Suppressor macrophage treated with lipopolysaccharide for 4 hours (primary cell): Measurements from ENCODE around the gene USP20.

Experiments
- DNase-seq: peaks from one replicate; pipeline ENCODE4 v3.0.0-alpha.2; 2020

Gene USP20

DNA sequence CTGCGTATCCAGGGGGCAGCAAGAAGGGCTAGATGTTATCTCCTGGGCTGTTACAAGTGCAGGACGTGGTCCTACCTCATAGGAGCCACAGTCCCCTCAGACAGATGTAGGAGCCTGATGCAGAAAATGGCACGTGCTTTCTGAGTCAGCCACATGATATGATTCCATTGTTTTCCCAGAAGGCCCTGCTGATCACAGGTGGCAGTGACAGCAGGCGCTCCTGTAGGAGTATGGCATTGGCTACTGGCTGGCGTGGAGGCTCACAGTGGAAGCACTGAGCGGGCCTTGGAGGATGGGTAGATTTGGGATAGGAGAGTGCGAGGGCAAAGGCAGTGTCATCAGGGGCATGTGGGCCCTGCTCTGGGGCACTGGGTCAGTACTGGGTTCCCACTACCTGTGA, 21.9 kb downstream of the USP20 start:
- no peak for DNase-seq

GRCh38 chr9:129858167-129858962, 23.1 kb downstream of the USP20 start:
- DNase-seq, result no peak

GRCh38 chr9:129860653-129861446, 25.6 kb downstream of the USP20 start:
- DNase-seq, result no peak

DNA sequence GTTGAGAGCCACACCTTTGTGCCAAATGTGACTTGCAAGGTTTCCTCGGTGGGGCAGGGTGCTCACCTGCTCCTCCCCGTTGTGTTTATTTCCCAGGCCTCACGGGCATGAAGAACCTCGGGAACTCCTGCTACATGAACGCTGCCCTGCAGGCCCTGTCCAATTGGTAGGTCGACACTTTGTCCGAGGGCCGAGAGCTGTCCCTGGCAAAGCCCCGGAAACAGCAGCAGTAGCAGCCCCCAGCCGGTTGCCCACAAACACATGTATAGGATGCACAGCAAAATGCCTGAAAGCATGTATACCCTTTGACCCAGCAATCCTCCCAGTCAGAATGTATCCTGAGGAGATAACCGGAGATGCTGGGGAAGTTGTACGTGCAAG, 26.2 kb downstream of the USP20 start:
- no peak for DNase-seq

DNA sequence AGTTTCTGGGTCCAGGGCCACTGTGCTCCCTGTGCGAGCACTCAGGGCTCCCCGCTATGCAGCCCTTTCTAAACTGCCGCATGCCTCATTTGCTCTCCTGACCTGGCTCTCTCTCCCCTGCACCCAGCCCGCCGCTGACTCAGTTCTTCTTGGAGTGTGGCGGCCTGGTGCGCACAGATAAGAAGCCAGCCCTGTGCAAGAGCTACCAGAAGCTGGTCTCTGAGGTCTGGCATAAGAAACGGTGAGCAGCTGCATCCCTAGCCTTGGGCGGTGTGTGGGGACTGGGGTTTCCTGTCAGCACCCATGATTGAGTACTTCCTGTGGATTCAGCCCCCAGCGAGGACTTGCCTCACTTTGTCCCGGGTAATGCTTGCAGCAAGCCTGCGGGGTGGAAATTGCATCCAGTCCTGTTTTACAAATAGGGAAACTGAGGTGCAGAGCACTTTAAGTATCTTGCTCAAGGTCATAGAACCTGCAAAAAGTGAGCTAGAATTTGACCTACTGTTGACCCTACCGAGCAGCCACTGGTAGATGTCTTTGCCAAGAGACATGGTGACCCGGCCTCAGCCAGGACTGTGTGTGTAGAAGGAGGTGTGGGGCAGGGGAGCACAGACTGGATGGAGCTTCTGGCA, 27.9 kb downstream of the USP20 start:
- DNase-seq, result peak; percentile 12

DNA sequence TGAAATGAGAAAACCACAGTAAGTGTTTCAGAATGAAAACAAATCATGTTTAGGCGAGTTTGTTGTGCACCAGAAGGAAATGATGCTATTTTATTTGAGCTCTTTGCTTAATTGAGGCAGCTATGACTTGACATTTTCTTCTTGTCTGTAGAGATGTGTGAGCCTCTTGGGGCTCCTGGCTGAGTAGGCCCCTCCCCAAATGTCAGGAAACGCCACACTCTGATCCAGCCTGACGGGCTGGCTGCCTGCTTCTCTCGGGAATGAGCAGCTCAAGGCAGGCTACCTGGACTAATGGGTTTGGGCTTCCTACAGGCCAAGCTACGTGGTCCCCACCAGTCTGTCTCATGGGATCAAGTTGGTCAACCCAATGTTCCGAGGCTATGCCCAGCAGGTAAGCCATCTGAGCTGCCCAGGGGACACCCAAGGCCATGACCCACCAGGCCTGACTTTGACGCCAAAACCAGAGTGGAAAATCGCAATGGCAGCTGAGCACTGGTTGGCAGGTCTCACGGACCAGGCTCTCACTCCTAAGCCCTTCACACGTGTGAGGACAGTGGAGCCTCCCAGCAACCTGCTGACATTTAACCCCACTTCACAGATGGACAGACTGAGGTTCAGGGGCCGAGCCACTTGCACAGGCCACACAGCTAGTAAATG, 29.9 kb downstream of the USP20 start:
- DNase-seq, result no peak

GRCh38 chr9:129865668-129866320, 30.5 kb downstream of the USP20 start:
- DNase-seq, result no peak

DNA sequence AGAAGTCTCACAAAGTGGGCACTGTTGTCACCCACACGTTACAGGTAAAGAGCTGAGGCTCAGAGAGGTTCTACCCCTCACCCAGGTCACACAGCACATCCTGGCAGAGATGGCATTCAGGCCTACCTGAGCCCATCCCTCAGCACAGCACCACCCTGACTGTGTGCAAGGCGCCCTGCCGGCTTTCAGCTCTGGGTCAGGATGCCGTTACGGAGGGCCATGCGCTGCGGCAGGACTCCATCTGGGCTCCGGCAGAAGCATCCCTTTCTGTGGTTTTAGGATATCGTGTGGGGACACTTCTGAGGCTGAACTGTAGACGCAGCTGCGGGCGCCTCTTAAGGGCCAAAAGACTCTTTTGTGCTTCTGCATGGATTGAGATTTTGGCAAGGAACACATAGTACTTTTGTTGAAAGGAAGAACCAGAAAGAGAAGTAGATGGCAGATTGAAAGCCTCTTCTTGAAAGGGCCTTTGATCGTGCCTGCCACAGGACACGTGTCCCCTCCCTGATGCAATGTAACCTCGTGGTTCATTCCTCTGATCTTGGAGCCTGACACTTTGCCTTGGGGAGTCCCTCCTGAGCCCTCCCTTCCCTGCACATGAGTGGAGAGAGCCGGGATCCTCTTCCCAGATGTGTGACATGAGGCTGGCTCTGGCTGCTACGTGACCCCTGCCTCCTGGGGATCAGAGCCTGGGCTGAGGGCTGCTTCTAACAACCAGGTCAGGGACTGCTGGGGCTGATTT, 31.3 kb downstream of the USP20 start:
- peak; percentile 50 for DNase-seq

GRCh38 chr9:129867136-129868022, 32.1 kb downstream of the USP20 start:
- DNase-seq, result no peak

DNA sequence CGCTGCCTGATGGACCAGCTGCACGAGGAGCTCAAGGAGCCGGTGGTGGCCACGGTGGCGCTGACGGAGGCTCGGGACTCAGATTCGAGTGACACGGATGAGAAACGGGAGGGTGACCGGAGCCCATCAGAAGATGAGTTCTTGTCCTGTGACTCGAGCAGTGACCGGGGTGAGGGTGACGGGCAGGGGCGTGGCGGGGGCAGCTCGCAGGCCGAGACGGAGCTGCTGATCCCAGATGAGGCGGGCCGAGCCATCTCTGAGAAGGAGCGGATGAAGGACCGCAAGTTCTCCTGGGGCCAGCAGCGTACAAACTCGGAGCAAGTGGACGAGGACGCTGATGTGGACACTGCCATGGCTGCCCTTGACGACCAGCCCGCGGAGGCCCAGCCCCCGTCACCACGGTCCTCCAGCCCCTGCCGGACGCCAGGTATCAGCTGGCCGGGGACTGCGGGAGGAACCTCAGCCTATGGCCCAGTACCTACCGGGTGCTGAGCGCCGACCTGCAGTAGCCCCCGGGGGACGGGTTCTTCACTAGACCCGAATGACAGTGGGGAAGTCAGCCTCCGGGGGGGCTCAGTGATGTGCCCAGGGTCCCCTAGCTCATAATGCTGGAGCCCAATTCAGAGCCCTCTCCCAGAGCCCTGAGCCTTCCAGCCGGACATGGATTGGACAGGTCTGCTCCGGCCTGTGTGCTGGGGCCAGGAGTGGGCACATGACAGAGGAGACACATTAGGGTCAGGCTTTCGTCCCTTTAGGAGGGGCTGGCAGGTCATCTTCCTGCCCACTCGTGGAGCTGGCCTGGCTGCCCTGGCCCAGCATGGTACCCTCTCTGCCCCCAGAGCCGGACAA, 33.0 kb downstream of the USP20 start:
- no peak for DNase-seq

- DNase-seq, result no peak
Measured at GRCh38 chr9:129868872-129869486, 33.7 kb downstream of the USP20 start.

DNA sequence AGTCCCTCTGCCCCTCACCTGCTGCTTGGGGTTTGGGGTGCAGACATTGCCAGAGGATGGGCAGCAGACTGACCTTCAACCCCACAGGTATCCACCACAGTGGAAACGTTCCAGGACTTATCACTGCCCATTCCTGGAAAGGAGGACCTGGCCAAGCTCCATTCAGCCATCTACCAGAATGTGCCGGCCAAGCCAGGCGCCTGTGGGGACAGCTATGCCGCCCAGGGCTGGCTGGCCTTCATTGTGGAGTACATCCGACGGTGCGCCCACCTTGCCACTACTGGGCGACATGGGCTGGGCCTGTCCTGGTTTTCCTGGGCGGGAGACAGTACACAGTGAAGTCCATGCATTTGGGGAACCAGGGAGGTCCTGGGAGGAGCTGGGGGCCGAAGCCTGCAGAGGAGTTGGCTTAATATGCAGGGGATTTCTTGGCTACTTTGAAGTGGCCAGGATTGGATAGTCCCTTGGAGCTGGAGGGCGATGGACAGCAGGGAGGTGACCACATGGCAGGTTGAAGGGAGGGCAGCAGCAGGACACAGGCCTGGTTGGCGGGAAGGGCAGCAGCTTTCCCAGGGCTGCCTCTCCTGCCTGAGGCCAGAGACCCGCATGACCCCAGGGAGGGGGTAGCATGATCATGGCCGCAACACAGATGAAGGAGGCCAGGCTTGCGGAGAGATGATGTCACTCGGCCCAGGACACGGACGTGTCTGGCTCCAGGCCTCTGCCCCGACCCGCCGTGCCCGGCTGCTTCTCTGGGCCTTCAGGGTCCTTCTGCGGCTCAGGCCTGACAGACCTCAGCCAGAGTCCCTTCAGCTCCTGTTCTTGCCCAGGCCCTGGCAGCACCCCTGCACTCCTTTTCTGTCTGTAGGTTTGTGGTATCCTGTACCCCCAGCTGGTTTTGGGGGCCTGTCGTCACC, 34.6 kb downstream of the USP20 start:
- DNase-seq, result no peak

- DNase-seq, result no peak
Measured at GRCh38 chr9:129871046-129871445, 35.8 kb downstream of the USP20 start.

- no peak for DNase-seq
Measured at GRCh38 chr9:129873563-129874190, 38.4 kb downstream of the USP20 start.

- DNase-seq, result no peak
Measured at GRCh38 chr9:129874261-129875101, 39.2 kb downstream of the USP20 start.

DNA sequence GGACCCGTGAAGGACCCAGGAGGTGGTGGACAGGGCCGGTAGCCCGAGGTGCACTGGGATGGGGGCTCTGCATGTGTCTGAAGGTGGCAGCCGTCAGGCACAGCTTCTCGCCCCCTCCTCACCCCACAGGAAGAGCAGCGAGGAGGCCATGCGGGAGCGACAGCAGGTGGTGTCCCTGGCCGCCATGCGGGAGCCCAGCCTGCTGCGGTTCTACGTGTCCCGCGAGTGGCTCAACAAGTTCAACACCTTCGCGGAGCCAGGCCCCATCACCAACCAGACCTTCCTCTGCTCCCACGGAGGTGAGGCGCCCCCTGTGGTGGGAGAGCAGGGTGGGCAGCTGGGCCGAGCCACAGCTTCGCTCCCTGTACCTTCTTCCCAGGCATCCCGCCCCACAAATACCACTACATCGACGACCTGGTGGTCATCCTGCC, 39.9 kb downstream of the USP20 start:
- DNase-seq, result no peak
